PC-3 (cell line): ENCODE measurements around the gene REPS2.

Experiments used
- EZH2 ChIP-seq: fragments of 300-600 bp; sonication (generic); IDR thresholded peaks from one replicate; pipeline ENCODE4 v1.6.1; 2017; ENCODE audit warnings: antibody characterized with exemption, mild to moderate bottlenecking, low read length; ENCODE audit not compliant: unreplicated experiment
- TF ChIP-seq, protein P1 (sequence below): fragments of 300-600 bp; sonication (generic); conservative IDR thresholded peaks from 2 replicates; pipeline ENCODE4 v1.5.1; 2017; ENCODE audit warnings: antibody characterized with exemption, low read depth, mild to moderate bottlenecking, low read length

- TF ChIP-seq, protein P1, sequence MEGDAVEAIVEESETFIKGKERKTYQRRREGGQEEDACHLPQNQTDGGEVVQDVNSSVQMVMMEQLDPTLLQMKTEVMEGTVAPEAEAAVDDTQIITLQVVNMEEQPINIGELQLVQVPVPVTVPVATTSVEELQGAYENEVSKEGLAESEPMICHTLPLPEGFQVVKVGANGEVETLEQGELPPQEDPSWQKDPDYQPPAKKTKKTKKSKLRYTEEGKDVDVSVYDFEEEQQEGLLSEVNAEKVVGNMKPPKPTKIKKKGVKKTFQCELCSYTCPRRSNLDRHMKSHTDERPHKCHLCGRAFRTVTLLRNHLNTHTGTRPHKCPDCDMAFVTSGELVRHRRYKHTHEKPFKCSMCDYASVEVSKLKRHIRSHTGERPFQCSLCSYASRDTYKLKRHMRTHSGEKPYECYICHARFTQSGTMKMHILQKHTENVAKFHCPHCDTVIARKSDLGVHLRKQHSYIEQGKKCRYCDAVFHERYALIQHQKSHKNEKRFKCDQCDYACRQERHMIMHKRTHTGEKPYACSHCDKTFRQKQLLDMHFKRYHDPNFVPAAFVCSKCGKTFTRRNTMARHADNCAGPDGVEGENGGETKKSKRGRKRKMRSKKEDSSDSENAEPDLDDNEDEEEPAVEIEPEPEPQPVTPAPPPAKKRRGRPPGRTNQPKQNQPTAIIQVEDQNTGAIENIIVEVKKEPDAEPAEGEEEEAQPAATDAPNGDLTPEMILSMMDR, result no peak
- no peak for TF ChIP-seq EZH2
These were observed 26.4 kb upstream of the REPS2 start for GRCh38 chrX:16920075-16920474.
